Adrenal gland (tissue), 19 donors: ENCODE data around the gene GCSAML. TPM values are rescaled to one million over a fixed set of nuclear protein-coding genes. Genes with fewer than 3 reads are reported as not detected.

ENCODE experiments used
- DNase-seq, 7 donors: peaks; one replicate each; pipeline ENCODE4 v3.0.0-alpha.2; 2019 to 2020
- H3K27ac ChIP-seq, 5 donors: fragments of 200-600 bp; sonication (generic) in 4 of 5; 1 replicate in 3 of 5; 2 replicates in 2 of 5; pipeline versions ENCODE4 v1.5.1 to v1.8.0; 2016 to 2020; ENCODE audit warnings: mild to moderate bottlenecking in 1 of 5
- H3K27me3 ChIP-seq: fragments of 200-600 bp; 2 replicates; pipeline ENCODE4 v1.8.0; 2021
- H3K36me3 ChIP-seq, 2 donors: fragments of 200-600 bp; replicated peaks in 1 of 2; 1 replicate in 1 of 2; 2 replicates in 1 of 2; pipeline versions ENCODE4 v1.5.1 to v1.8.0; 2018 to 2022
- H3K4me1 ChIP-seq, 2 donors: fragments of 200-600 bp; replicated peaks in 1 of 2; 1 replicate in 1 of 2; 2 replicates in 1 of 2; pipeline versions ENCODE4 v1.5.1 to v1.8.0; 2018 to 2021
- H3K4me3 ChIP-seq, 4 donors: fragments of 200-600 bp; sonication (generic) in 3 of 4; one replicate each; pipeline ENCODE4 v1.5.1; 2016 to 2018
- H3K9me3 ChIP-seq, 3 donors: fragments of 200-600 bp; sonication (generic) in 1 of 3; replicated peaks in 1 of 3; 1 replicate in 2 of 3; 2 replicates in 1 of 3; pipeline versions ENCODE4 v1.5.1 to v1.8.0; 2016 to 2021
- POLR2A ChIP-seq, 2 donors: fragments of 450-650 bp; IDR thresholded peaks; one replicate each; pipeline ENCODE4 v1.6.1; 2017; ENCODE audit warnings: antibody characterized with exemption in 2 of 2, mild to moderate bottlenecking in 2 of 2, moderate library complexity in 1 of 2
- WGBS, 4 donors: extraction: QIAGEN DNeasy Blood & Tissue Kit in 2 of 4; methylation state at CpG; one replicate each; pipeline versions ENCODE4 v1.1.5 to v1.1.7; 2013 to 2017; 5-methylcytosine and 5-hydroxymethylcytosine counted together
- intact Hi-C, 2 donors: fragments of 100-400 bp; cut with DNase I; formaldehyde crosslinking; loops; one replicate each; pipeline versions ENCODE4 v1.14.1 to v1.15.0; 2022 to 2023
- long read RNA-seq, 10 donors: library from polyadenylated mRNA in 3 of 10; unstranded in 2 of 10; stranded (forward) in 1 of 10; transcript quantifications; one replicate each; pipeline ENCODE4 v2.0.0 and lab custom pipeline, GENCODE V29; 2021 to 2026
- polyA plus RNA-seq, 3 donors: library from polyadenylated mRNA; stranded (reverse); fragments of 200-250 nt in 2 of 3; fragments of 350-450 nt in 1 of 3; fragmentation: Illumina TruSeq in 1 of 3; extraction: RNeasy Lipid Tissue Mini Kit (QIAGEN cat#74804) in 1 of 3; gene quantifications; one replicate each; pipeline ENCODE4 v1.2.3, GENCODE V29; 2013 to 2014
- total RNA-seq, 9 donors: library from RNA; depleted of rRNA in 4 of 9; stranded (reverse); fragments of >200 nt in 4 of 9; fragments of 120-200 nt in 1 of 9; fragmentation: NEBNext Ultra II Directional in 1 of 9; extraction: Animal tissue kit (Norgen Biotek cat#: 25700) in 1 of 9; gene quantifications; one replicate each; pipeline versions ENCODE4 v1.1.0 to v1.2.4, GENCODE V29; 2013 to 2023
- TF ChIP-seq, protein P1 (sequence below), 6 experiments: fragments of 450-650 bp in 4 of 6; fragments of 200-600 bp in 2 of 6; sonication (generic) in 1 of 6; IDR thresholded peaks; 1 replicate in 5 of 6; 2 replicates in 1 of 6; pipeline versions ENCODE4 v1.5.1 to v1.8.0; 2016 to 2021; ENCODE audit warnings: antibody characterized with exemption in 6 of 6, mild to moderate bottlenecking in 2 of 6, moderate library complexity in 1 of 6
- donor health status: healthy with polysubstance abuse.
- donor health status: Bipolar disorder and iron deficiency.
- donor health status: DM: yes; HTN: yes; CAD: no.
- donor health status: DM: no; HTN: no; CAD: no.
- donor health status: DM: no; HTN: no; CAD: no.
- donor health status: DM: yes; HTN: yes; CAD: no.

Gene GCSAML
- total RNA-seq = under 1 TPM in 2 of 9 donors, not detected in 7; 0.11 to 0.76 TPM
- polyA plus RNA-seq = under 1 TPM in 1 of 3 donors, not detected in 2; 0.03 TPM
- long read RNA-seq, donor 1 = 0 reads
- long read RNA-seq, donor 2 = 0 reads
- long read RNA-seq, donor 3 = 0 reads
- long read RNA-seq, donor 4 = 0 reads
- long read RNA-seq, donor 5 = 0 reads
- long read RNA-seq, donor 6 = 0 reads
- long read RNA-seq, donor 7 = 0 reads
- long read RNA-seq, donor 8 = 0 reads
- long read RNA-seq, donor 9 = 0 reads
- long read RNA-seq, donor 10 = 0 reads

DNA sequence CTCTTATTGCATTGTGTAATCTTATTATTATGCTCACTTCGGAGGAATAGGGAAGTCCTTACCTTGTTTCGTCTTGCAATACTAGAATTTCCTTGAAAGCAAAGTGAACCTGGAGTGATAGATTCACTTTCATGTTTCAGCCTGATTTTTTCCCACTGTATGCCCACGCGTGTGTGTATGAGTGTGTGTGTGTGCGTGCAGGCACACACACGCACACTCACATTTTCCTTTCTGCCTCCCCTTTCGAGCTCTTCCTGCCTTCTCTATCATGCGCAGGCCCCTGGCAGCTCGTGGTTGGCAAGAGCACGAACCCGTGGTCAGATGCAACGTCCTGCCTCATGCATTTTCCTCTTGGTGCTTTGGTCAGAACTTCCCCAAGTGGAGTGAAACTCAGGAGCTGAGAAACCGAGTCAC is at the start of gene GCSAML:
TSS of gene GCSAML (plus strand) at position 366 of the 414 bp plus-strand sequence. CDS start 58 bp downstream, outside the sequence.
- intact Hi-C loops = no loop called here
- Histone ChIP-seq H3K4me1 (no peaks in the 10 kb centered on the region), H3K27ac (no peak within 1 kb of the TSS), H3K9me3 (no peaks in the 10 kb centered on the region), H3K4me3 (no peak within 1 kb of the TSS), H3K36me3 (no peaks in the 10 kb centered on the region), H3K27me3 (no peaks in the 10 kb centered on the region)
- no peak for DNase-seq
- 68 to 70% (median 69%) methylated on average over 13 of the region's 13 CpGs for WGBS, 4 donors
- TF ChIP-seq POLR2A (IDR thresholded peaks at IDR 0.05) = no peak
- TF ChIP-seq, protein P1, sequence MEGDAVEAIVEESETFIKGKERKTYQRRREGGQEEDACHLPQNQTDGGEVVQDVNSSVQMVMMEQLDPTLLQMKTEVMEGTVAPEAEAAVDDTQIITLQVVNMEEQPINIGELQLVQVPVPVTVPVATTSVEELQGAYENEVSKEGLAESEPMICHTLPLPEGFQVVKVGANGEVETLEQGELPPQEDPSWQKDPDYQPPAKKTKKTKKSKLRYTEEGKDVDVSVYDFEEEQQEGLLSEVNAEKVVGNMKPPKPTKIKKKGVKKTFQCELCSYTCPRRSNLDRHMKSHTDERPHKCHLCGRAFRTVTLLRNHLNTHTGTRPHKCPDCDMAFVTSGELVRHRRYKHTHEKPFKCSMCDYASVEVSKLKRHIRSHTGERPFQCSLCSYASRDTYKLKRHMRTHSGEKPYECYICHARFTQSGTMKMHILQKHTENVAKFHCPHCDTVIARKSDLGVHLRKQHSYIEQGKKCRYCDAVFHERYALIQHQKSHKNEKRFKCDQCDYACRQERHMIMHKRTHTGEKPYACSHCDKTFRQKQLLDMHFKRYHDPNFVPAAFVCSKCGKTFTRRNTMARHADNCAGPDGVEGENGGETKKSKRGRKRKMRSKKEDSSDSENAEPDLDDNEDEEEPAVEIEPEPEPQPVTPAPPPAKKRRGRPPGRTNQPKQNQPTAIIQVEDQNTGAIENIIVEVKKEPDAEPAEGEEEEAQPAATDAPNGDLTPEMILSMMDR (IDR thresholded peaks at IDR 0.05) = no peak

DNA sequence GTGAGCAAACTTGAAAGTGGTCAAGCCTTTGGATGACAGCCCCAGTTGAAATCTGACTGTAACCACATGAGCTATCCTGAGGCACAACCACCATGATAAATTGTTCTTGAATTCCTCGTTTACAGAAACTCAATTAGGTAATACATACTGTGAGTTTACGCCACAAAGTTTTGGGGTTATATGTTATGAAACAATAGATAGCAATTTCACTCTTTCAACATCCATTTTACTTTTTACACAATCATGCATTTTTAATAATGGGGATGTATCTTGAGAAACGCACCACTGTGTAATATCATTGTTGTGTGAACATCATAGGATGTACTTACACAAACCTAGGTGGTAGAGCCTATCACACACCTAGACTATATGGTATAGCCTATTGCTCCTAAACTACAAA is 48.1 kb upstream of the GCSAML start:
- Histone ChIP-seq H3K36me3 (no peaks in the 10 kb centered on the region), H3K27ac (no peak overlapping the region), H3K4me1 (no peaks in the 10 kb centered on the region), H3K27me3 (no peaks in the 10 kb centered on the region), H3K4me3 (no peak overlapping the region), H3K9me3 (no peaks in the 10 kb centered on the region)
- TF ChIP-seq, protein P1 (IDR thresholded peaks at IDR 0.05) = no peak
- TF ChIP-seq POLR2A (IDR thresholded peaks at IDR 0.05) = no peak
- 42 to 75% (median 58%) methylated on average over 3 of the region's 3 CpGs for WGBS, 4 donors
- no peak for DNase-seq
- intact Hi-C loops = no loop called here

DNA sequence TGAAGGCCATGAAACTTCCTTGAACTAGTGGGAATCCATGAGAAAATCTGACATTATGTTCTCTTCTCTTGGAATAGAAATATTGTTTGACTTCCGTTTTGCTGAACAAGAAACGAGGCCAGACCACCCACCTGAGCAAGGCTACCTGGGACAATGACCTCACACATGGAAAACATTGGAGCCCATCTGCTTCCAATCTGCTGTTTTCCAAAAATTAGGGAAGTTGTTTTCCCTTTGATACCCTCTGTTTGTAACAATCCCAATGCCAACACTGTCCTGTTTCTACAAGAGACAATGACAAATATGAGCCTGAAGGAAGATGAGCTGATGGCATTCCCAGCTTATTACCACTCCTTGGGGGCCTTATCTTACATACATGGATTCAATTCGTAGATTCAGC is 42.1 kb upstream of the GCSAML start:
- intact Hi-C loops = no loop called here
- H3K9me3 ChIP-seq = no peaks in the 10 kb centered on the region
- H3K27ac ChIP-seq = no peak overlapping the region
- H3K36me3 ChIP-seq = no peaks in the 10 kb centered on the region
- no peaks in the 10 kb centered on the region for H3K27me3 ChIP-seq
- TF ChIP-seq, protein P1 (IDR thresholded peaks at IDR 0.05) = no peak
- TF ChIP-seq POLR2A (IDR thresholded peaks at IDR 0.05) = no peak
- H3K4me1 ChIP-seq = no peaks in the 10 kb centered on the region
- 21 to 33% (median 30%) methylated on average over 3 of the region's 3 CpGs for WGBS, 4 donors
- H3K4me3 ChIP-seq = no peak overlapping the region
- no peak for DNase-seq

DNA sequence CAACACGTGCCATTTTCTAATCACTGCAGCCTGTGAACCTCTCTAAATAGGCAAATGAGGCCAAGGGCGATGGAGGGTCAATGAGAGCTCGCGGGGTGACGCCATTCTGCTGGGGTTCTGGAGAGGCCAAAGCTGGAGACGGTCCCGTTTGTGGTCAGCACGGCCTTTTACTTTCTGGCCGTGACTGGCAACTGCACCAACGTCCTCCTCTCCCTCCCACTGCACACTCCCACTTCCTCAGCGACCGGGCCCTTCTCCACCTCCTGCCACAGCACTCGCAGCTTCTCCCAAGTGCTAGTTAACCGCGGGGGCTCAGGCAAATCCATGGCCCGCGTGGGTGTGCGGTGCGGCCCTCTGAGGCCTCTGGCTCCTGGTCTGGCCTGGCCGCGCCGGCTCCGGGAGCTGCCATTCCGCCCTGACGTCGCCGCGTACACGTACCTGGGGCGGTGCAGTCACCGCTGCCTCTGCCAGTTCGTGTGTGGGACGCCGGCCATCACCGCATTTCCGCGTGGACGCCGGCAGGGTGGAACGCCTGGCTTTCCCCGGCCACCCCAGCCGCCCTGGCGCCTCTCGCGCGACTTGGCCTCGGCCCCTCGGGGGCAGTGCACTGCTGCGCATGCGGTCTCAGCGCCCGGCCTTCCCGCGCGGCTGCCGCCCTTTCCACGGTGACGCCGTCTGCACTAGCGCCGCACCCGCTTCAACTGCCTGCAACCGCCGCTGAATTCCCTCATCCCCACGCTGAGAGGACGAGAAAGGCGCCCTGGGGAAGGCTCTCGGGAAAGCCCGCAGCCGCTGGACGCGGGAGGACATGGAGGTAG is 30.9 kb upstream of the GCSAML start:
- no peak for TF ChIP-seq POLR2A (IDR thresholded peaks at IDR 0.05)
- TF ChIP-seq, protein P1 (IDR thresholded peaks at IDR 0.05) = no peak
- DNase-seq = no peak
- H3K4me1 ChIP-seq = no peaks in the 10 kb centered on the region
- H3K27ac ChIP-seq = no peak overlapping the region
- 42 to 75% (median 62%) methylated on average over 38 to 72 of the region's 72 CpGs for whole genome bisulfite sequencing, 4 donors
- no peaks in the 10 kb centered on the region for H3K36me3 ChIP-seq
- H3K9me3 ChIP-seq = no peaks in the 10 kb centered on the region
- no peaks in the 10 kb centered on the region for H3K27me3 ChIP-seq
- intact Hi-C loops = no loop called here
- H3K4me3 ChIP-seq = no peak overlapping the region
